Loucy (cell line): ENCODE data around the gene GAS2L3.

Experiments
- H2AFZ ChIP-seq: fragments of 200-600 bp; sonication (generic); 2 replicates; pipeline ENCODE4 v1.6.0; 2016; ENCODE audit warnings: antibody characterized with exemption, mild to moderate bottlenecking, low read length, moderate library complexity
- H3F3A ChIP-seq: fragments of 200-600 bp; 2 replicates; pipeline ENCODE4 v1.6.0; 2016; ENCODE audit warnings: antibody characterized with exemption, low read depth, mild to moderate bottlenecking
- H3K27me3 ChIP-seq: fragments of 200-600 bp; sonication (generic); 2 replicates; pipeline ENCODE4 v1.6.1; 2014; ENCODE audit warnings: low read length, mild to moderate bottlenecking; ENCODE audit not compliant: insufficient read depth, poor library complexity, severe bottlenecking
- H3K36me3 ChIP-seq: fragments of 200-600 bp; sonication (generic); 2 replicates; pipeline ENCODE4 v1.6.1; 2016; ENCODE audit warnings: low read length; ENCODE audit not compliant: insufficient read depth
- H3K4me1 ChIP-seq: fragments of 200-600 bp; sonication (generic); 2 replicates; pipeline ENCODE4 v1.5.1; 2014; ENCODE audit warnings: low read length, mild to moderate bottlenecking; ENCODE audit not compliant: insufficient read depth, poor library complexity, severe bottlenecking
- H3K4me2 ChIP-seq: fragments of 200-600 bp; sonication (generic); 2 replicates; pipeline ENCODE4 v1.6.0; 2014; ENCODE audit warnings: antibody characterized with exemption, low read length, low read depth, mild to moderate bottlenecking; ENCODE audit not compliant: poor library complexity, severe bottlenecking
- H3K4me3 ChIP-seq: fragments of 200-600 bp; sonication (generic); 2 replicates; pipeline ENCODE4 v1.5.1; 2014; ENCODE audit warnings: low read length, mild to moderate bottlenecking, mixed read lengths; ENCODE audit not compliant: poor library complexity, severe bottlenecking
- H3K79me2 ChIP-seq: fragments of 200-600 bp; sonication (generic); 2 replicates; pipeline ENCODE4 v1.6.1; 2014; ENCODE audit warnings: low read length; ENCODE audit not compliant: insufficient read depth
- H3K9ac ChIP-seq: fragments of 200-600 bp; sonication (generic); 2 replicates; pipeline ENCODE4 v1.6.0; 2014; ENCODE audit warnings: mild to moderate bottlenecking, low read depth, low read length, moderate library complexity; ENCODE audit not compliant: poor library complexity, severe bottlenecking
- H3K9me2 ChIP-seq: fragments of 200-600 bp; sonication (generic); replicated peaks from 2 replicates; pipeline ENCODE4 v1.6.1; 2016; ENCODE audit warnings: low read depth, low read length, mixed read lengths
- H3K9me3 ChIP-seq: fragments of 200-600 bp; sonication (generic); 2 replicates; pipeline ENCODE4 v1.6.1; 2014; ENCODE audit warnings: mild to moderate bottlenecking, antibody characterized with exemption, low read length, low read depth; ENCODE audit not compliant: insufficient read depth
- H4K20me1 ChIP-seq: fragments of 200-600 bp; sonication (generic); 2 replicates; pipeline ENCODE4 v1.6.0; 2014; ENCODE audit warnings: antibody characterized with exemption, low read length, mild to moderate bottlenecking; ENCODE audit not compliant: insufficient read depth, poor library complexity, severe bottlenecking
- EZH2phosphoT487 ChIP-seq: fragments of 200-600 bp; IDR thresholded peaks from 2 replicates; pipeline ENCODE4 v1.6.1; 2018; ENCODE audit warnings: antibody characterized with exemption, mild to moderate bottlenecking, moderate library complexity, borderline replicate concordance
- TF ChIP-seq, protein P1 (sequence below): fragments of 200-600 bp; sonication (generic); conservative IDR thresholded peaks from 2 replicates; pipeline ENCODE4 v1.5.1; 2014; ENCODE audit warnings: mild to moderate bottlenecking, antibody characterized with exemption, low read length

GAS2L3 gene

DNA sequence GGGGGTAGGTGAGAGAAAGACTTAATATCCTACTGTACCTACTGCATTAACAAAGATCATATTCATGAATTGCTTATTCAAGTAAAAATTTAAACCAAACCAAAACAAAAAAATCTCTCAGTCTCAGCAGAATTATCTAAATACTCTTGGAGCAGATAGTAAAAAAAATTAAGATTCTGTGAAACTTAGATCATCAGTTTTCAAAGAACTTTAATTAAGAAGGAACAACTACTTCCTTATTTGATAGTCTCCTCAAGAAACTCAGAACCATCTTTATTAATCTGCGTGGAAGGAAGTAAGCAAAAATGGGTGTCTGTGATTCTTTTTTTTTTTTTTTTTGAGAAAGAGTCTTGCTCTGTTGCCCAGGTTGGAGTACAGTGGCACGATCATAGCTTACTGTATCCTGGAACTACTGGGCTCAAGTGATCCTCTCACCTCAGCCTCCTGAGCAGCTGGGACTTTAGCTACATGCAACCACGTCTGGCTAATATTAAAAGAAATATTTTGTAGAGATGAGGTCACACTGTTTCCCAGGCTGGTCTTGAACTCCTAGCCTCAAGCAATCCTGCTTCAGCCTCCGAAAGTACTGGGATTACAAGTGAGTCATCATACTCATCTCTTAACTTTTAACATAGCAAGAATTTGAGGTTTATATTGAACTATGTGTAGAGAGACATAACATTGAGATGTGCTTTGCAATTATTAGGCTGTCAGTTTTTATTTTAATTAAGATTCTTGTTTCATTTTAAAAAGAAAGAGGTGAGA is 37.4 kb downstream of the GAS2L3 start:
- H3K4me1 ChIP-seq: no peaks in the 10 kb centered on the region
- H3K9me2 ChIP-seq: no peaks in the 10 kb centered on the region
- no peaks in the 10 kb centered on the region for H3K79me2 ChIP-seq
- no peaks in the 10 kb centered on the region for H3K9me3 ChIP-seq
- H3F3A ChIP-seq: no peaks in the 10 kb centered on the region
- H4K20me1 ChIP-seq: no peaks in the 10 kb centered on the region
- TF ChIP-seq, protein P1, sequence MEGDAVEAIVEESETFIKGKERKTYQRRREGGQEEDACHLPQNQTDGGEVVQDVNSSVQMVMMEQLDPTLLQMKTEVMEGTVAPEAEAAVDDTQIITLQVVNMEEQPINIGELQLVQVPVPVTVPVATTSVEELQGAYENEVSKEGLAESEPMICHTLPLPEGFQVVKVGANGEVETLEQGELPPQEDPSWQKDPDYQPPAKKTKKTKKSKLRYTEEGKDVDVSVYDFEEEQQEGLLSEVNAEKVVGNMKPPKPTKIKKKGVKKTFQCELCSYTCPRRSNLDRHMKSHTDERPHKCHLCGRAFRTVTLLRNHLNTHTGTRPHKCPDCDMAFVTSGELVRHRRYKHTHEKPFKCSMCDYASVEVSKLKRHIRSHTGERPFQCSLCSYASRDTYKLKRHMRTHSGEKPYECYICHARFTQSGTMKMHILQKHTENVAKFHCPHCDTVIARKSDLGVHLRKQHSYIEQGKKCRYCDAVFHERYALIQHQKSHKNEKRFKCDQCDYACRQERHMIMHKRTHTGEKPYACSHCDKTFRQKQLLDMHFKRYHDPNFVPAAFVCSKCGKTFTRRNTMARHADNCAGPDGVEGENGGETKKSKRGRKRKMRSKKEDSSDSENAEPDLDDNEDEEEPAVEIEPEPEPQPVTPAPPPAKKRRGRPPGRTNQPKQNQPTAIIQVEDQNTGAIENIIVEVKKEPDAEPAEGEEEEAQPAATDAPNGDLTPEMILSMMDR: no peak
- no peak for TF ChIP-seq EZH2phosphoT487
- H2AFZ ChIP-seq: no peak overlapping the region
- H3K36me3 ChIP-seq: no peaks in the 10 kb centered on the region
- H3K4me2 ChIP-seq: no peak overlapping the region
- H3K9ac ChIP-seq: no peak overlapping the region
- H3K4me3 ChIP-seq: no peak overlapping the region
- no peaks in the 10 kb centered on the region for H3K27me3 ChIP-seq

DNA sequence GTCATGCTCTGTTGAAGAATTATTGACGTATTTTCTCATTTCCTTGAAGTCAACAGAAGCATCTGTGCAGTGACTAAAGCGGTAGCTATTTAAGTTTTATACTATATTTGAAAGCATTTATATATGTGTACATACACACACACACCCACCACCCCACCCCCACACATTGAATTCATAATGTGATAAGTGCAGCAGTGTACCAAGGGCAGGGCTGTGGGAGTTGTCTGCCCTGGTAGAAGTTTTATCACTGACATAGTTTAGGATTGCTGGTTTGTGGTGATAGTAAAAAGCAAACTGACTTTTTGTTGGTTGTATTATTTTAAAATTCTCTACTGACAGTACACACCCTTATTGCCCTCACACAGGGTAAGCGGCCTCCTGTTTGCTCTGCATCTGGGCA is 39.1 kb downstream of the GAS2L3 start:
- TF ChIP-seq, protein P1: no peak
- no peak for TF ChIP-seq EZH2phosphoT487

GRCh38 chr12:100624571-100624970 is 51.1 kb downstream of the GAS2L3 start:
- H3F3A ChIP-seq: no peaks in the 10 kb centered on the region
- H3K9ac ChIP-seq: no peak overlapping the region
- H3K4me2 ChIP-seq: no peak overlapping the region
- H3K4me3 ChIP-seq: no peak overlapping the region
- no peak overlapping the region for H2AFZ ChIP-seq
- TF ChIP-seq, protein P1: no peak
- no peak for TF ChIP-seq EZH2phosphoT487
- no peaks in the 10 kb centered on the region for H3K9me3 ChIP-seq
- no peaks in the 10 kb centered on the region for H3K36me3 ChIP-seq
- H3K79me2 ChIP-seq: no peaks in the 10 kb centered on the region
- no peaks in the 10 kb centered on the region for H3K27me3 ChIP-seq
- no peaks in the 10 kb centered on the region for H4K20me1 ChIP-seq
- no peaks in the 10 kb centered on the region for H3K9me2 ChIP-seq
- H3K4me1 ChIP-seq: no peaks in the 10 kb centered on the region

More for the DNA sequence above, 39.1 kb downstream of the GAS2L3 start:
- Histone ChIP-seq H3K4me1 (no peaks in the 10 kb centered on the region), H3K9me3 (no peaks in the 10 kb centered on the region), H4K20me1 (no peaks in the 10 kb centered on the region), H3K79me2 (no peaks in the 10 kb centered on the region), H3K9me2 (no peaks in the 10 kb centered on the region), H3K4me3 (no peak overlapping the region), H3K9ac (no peak overlapping the region), H3K27me3 (no peaks in the 10 kb centered on the region), H3K36me3 (no peaks in the 10 kb centered on the region), H3K4me2 (no peak overlapping the region), H2AFZ (no peak overlapping the region), H3F3A (no peaks in the 10 kb centered on the region)
